Activated naive CD4-positive, alpha-beta T cell treated with Interleukin-2 at 50 U/mL for 16 hours (primary cell): ENCODE results near the gene TMEM179.
"Not testable (repeated sequence)": the region's sequence is repeated elsewhere in the genome, so short reads cannot be mapped to it uniquely, and the experiment has no call there.

ENCODE experiments used
- DNase-seq: peaks from one replicate; pipeline ENCODE4 v3.0.0-alpha.2; 2020

The TMEM179 gene

DNA sequence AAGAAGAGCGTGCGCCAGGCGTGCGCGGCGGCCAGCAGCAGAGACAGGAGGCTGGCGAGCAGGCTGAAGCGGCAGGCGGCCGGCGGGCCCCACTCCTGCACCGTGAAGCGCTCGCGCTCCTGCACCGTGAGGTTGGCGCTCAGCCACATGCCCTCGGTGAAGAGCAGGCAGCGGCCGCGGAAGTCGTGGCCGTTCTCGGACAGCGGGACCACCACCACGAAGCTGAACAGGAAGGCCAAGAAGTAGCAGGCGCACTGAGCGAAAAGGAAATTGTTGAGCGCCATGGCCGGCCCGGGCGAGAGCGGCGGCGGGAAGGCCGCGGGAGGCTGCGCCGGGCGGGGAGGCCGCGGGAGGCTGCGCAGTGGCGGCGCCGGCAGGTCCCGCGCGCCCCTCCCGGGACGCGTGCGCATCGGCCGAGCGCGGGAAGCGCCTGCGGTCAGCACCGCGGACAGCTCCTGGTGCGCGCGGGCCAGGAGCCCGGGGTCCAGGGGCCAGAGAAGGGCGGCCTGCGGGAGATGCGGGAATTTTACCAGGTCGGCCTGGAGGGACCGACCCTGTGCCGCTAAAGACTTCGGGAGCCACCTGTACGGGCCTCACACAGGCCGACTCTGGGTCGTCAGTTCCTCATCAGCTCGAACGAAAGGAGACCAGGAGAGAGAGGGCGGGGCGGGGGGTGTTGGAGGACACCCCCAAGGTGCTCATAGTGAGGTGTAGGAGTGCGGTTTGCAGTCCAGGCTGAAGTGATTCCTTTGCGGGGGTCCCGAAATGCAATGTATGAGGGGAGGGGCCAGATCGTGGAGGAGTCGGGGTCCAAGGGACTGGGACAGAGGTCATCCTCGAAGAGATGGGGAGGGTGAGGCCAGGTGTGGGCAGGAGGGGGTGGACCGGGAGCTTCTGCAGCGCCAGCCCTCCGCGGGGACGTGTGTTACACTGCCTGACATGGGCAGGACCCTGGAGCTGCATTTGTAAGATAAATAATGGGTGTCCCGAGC is at the start of gene TMEM179:
Gene TMEM179 (minus strand): TSS at position 315 of the 992 bp plus-strand sequence. CDS start 31 bp downstream, at position 284.
- DNase-seq = no peak

DNA sequence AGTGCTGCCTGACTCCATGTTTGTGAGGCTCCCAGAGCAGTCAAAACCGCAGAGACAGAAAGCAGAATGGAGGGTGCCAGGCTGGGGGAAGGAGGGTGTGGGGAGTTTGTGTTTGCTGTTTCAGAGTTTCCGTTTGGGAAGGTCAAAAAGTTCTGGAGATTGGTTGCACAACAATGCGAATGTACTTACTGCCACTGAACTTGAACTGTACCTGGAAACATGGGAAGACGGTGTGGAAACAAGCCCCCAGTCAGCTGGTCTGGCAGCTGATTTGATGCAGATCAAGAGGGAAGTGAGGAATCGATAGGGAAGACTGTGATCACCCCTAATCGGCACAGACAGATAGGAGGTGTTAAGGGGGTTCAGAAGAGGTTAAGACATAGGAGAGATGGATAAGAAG is 49.5 kb upstream of the TMEM179 start:
- no peak for DNase-seq

DNA sequence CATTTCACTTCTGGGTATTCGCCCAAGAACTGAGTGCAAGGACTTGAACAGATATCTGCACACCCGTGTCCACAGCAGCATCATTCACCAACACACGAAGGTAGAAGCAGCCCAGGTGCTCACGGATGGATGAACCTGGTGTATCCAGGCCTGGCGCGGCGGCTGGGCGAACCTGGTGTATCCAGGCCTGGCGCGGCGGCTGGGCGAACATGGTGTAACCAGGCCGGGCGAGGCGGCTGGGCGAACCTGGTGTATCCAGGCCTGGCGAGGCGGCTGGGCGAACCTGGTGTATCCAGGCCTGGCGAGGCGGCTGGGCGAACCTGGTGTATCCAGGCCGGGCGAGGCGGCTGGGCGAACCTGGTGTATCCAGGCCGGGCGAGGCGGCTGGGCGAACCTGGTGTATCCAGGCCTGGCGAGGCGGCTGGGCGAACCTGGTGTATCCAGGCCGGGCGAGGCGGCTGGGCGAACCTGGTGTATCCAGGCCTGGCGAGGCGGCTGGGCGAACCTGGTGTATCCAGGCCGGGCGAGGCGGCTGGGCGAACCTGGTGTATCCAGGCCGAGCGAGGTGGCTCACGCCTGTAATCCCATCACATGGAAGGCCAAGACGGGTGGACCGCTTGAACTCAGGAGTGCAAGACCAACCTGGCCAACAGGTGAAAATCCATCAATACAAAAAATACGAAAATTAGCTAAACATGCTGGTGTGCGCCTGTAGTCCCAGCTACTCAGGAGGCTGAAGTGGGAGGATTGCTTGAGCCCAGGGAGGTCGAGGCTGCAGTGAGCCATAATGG is 48.8 kb upstream of the TMEM179 start:
- DNase-seq = not testable (repeated sequence)

DNA sequence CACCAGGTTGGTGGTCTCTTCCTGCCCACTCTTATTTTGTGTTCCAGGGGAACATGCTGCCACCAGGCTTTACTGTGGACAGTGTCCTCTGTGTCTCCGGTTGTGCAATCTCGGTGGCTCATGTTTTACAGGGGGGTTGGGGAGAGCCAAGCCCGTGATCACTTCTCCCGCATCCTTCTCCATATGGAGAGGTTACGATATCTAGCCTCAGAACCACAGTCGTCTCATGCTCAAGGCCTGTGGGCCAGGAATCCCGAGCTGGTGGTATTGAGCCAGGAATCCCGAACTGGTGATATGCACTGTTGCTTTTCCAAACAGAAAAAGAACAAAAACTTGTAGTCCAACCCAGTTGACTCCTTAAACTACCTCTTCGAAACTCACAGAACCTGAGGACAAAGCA is 47.8 kb upstream of the TMEM179 start:
- DNase-seq = no peak

DNA sequence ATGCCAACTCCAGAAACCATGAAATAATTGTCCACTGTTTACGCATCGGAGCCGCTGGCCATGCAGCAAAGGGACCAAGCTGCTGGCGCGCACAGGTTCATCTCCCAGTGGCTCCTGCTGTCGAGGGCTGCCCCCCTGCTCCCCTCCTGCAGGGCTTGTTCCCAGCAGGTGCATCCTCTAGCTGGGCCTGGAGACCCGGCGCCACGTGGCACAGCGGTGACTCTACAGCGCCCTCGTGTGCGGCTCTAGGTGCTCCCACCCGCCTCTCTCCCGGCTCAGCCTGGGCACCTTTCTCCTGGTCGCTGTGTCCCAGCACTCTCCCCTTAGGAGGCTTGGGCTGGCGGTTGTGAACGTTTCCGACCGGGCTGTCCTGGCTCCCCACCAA is 47.3 kb upstream of the TMEM179 start:
- no peak for DNase-seq

- DNase-seq = no peak
Observed at GRCh38 chr14:104650981-104651875, 46.7 kb upstream of the TMEM179 start.

- peak; percentile 67 for DNase-seq
Observed at GRCh38 chr14:104650057-104650980, 45.7 kb upstream of the TMEM179 start.

DNA sequence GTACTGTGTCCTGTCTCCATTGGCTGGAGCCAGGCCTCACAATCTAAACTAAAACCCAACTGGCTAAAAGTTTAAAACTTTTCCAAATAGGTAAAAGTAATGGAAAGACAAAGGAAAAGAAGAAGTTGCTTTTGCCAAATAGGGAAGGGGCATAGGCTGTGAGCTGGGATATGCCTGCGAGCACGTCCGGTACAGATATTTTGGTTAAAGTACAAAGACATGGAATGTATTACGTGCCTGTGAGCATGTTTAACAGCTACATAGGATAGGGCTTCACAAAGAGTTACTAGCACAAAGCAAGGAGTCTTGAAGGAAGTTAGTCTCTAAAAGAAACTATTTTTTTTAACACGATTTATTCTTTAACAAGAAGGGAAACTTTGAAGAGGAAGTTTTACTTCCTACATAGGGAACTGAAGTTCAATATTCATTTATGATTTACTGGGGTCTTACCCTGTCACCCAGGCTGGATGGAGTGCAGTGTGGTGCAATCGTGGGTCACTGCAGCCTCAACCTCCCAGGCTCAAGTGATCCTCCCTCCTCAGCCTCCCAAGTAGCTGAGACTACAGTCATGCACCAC is 43.0 kb upstream of the TMEM179 start:
- DNase-seq = no peak

- no peak for DNase-seq
Observed at GRCh38 chr14:104644656-104645378, 40.2 kb upstream of the TMEM179 start.

DNA sequence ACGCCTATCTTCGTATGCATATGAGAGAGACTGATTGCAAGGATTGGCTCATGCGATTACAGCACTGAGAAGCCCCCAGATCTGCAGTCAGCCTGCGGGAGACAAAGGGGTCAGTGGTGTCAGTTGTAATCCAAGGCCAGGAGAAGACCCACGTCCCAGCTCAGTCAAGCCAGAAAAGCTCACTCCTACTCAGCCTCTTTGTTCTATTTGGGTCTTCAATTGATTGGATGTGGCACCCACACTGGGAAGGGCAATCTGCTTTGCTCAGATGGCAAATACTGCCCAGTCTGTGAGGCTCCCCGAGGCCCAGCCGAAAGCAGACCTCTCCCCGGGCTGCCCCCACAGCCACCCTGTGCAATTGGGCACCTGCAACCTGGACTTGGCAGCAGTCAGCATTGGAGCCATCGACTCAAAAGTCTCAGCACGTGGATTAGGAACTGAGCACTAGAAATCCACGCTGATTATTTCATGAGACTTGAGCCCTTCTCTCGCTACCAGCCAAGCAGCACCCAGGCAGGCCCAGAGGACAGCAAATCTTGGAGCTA is 39.6 kb upstream of the TMEM179 start:
- no peak for DNase-seq

DNA sequence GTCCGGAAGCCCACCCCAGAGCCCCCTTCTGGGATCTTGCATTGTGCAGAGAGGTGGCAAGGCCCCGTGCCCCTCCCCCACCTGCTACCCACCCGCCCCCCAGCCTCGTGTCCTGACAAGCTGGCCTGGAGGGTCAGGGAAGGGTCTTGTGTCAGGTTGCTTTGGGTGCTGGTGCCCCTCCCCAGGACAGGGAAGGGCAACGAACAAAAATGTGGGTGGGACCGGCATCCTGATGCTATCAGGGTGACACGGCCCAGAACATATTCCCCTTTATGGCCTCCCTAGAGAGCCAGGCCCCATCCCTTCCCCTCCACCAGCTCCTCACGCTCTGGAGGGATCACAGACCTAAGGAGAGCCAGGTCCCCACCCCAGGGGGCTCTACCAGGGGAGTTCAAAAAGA is 38.7 kb upstream of the TMEM179 start:
- DNase-seq = no peak

GRCh38 chr14:104642540-104642868 is 37.9 kb upstream of the TMEM179 start:
- no peak for DNase-seq

DNA sequence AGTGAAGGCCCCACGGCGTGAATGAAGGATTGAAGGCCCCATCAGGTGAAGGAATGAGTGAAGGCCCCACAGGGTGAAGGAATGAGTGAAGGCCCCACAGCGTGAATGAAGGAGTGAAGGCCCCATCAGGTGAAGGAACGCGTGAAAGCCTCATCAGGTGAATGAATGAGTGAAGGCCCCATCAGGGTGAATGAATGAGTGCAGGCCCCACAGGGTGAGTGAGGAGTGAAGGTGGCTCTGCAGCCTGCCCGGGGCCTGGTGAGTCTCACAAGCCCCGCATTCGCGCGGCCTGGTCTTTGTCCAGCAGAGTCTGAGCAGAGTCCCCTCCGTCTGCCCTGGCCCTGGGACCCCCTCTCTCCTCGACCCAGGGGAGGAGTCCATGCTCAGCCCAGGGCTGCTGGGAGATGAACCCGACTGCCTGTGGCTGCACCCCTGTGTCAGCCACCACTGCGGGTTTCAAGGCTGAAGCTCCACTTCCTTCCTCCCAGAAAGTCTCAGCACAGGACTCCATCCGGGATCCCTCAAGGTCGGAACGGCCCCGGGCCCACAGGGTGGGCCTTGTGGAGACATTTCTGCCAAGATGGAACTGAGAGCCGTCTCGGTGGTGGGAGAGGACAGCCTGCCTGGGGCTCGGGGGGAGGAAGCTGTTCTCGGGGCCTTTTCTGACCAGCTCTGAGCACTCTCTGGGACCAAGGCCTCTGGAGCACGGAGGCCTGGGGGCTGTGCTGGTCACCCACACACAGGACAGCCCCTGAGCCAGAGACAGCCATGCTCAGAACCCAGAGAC is 37.4 kb upstream of the TMEM179 start:
- DNase-seq = no peak

- no peak for DNase-seq
Observed at GRCh38 chr14:104640681-104641080, 36.1 kb upstream of the TMEM179 start.

GRCh38 chr14:104639885-104640548 is 35.4 kb upstream of the TMEM179 start:
- DNase-seq = peak; percentile 53

GRCh38 chr14:104639471-104639870 is 34.9 kb upstream of the TMEM179 start:
- DNase-seq = no peak

- DNase-seq = no peak
Observed at GRCh38 chr14:104638927-104639450, 34.4 kb upstream of the TMEM179 start.

- no peak for DNase-seq
Observed at GRCh38 chr14:104638190-104638589, 33.6 kb upstream of the TMEM179 start.

DNA sequence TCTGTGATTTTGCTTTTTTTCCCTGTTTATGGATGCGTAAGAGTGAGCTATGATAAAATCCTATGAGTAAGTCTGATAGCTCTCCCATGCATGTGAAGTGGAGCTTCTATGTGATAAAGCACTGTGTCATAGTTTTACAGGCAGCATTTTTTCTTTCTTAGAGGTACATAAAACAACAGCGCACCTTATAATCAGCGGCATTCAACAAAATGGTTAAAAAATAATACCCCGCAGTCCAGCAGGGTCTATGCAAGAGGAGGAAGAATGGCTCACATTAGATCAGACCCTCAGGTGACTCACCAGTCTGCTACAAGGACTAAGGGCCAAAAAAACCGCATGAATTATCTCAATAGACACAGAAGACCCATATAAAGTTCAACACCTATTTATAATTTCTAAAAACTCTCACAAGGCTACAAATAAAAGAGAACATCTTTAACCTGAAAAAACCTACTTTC is 33.0 kb upstream of the TMEM179 start:
- no peak for DNase-seq
